HepG2 (cell line): ENCODE measurements around the gene FAM118B. TPM values are rescaled to one million over a fixed set of nuclear protein-coding genes. Genes with fewer than 3 reads are reported as not detected.
A peak's percentile ranks its signal among the peaks of the same experiment; 100 is the strongest.

Experiments
- ARID3A ChIP-seq: IDR thresholded peaks from 2 replicates; pipeline ENCODE4 v1.6.1; 2012; ENCODE audit warnings: low read depth, low read length, improper control_type of control experiment
- CCDC6 ChIP-seq: sonication (generic); formaldehyde crosslinking; IDR thresholded peaks from 2 replicates; pipeline ENCODE4 v1.8.1; 2022; ENCODE audit warnings: mild to moderate bottlenecking, missing genetic modification reagents, moderate library complexity
- DNMT1 ChIP-seq: sonication (generic); formaldehyde crosslinking; IDR thresholded peaks from 2 replicates; pipeline ENCODE4 v1.5.1; 2020; ENCODE audit warnings: mild to moderate bottlenecking, missing genetic modification reagents
- FOXA1 ChIP-seq, 2 experiments: fragments of 450-650 bp in 1 of 2; sonication (generic) in 1 of 2; formaldehyde crosslinking in 1 of 2; IDR thresholded peaks; 2 replicates each; pipeline versions ENCODE4 v1.4.0 to v1.6.1; 2016 to 2020; ENCODE audit warnings: missing genetic modification reagents in 1 of 2
- HDAC2 ChIP-seq: sonication (generic); formaldehyde crosslinking; IDR thresholded peaks from 2 replicates; pipeline ENCODE4 v1.4.0; 2020; ENCODE audit warnings: missing genetic modification reagents
- HIC2 ChIP-seq: sonication (generic); formaldehyde crosslinking; IDR thresholded peaks from 2 replicates; pipeline ENCODE4 v1.9.0; 2022; ENCODE audit warnings: low read depth, missing genetic modification reagents
- KDM5A ChIP-seq: fragments of 200-600 bp; sonication (generic); IDR thresholded peaks from 2 replicates; pipeline ENCODE4 v1.7.0; 2018; ENCODE audit warnings: antibody characterized with exemption, mild to moderate bottlenecking, low read length, borderline replicate concordance
- KLF11 ChIP-seq: IDR thresholded peaks from 2 replicates; pipeline ENCODE4 v1.6.1; 2016; ENCODE audit warnings: missing compliant biosample characterization
- NR2C2 ChIP-seq: sonication (generic); formaldehyde crosslinking; IDR thresholded peaks from 2 replicates; pipeline ENCODE4 v1.4.0; 2020; ENCODE audit warnings: missing genetic modification reagents, mild to moderate bottlenecking, moderate library complexity, borderline replicate concordance
- PHB2 ChIP-seq: fragments of 450-650 bp; IDR thresholded peaks from 2 replicates; pipeline ENCODE4 v1.6.1; 2018; ENCODE audit not compliant: partially characterized antibody
- RBM39 ChIP-seq: fragments of 200-400 bp; formaldehyde crosslinking; IDR thresholded peaks from one replicate; pipeline ENCODE4 v1.6.1; 2018; ENCODE audit warnings: antibody characterized with exemption, mild to moderate bottlenecking, low read depth, low read length; ENCODE audit not compliant: poor library complexity, severe bottlenecking
- SALL1 ChIP-seq: sonication (generic); formaldehyde crosslinking; IDR thresholded peaks from 2 replicates; pipeline ENCODE4 v1.8.0; 2022; ENCODE audit warnings: mild to moderate bottlenecking, missing genetic modification reagents
- SIN3A ChIP-seq: IDR thresholded peaks from 2 replicates; pipeline ENCODE4 v1.6.1; 2011; ENCODE audit warnings: low read depth, mild to moderate bottlenecking, control low read depth, low read length, borderline replicate concordance
- SMYD3 ChIP-seq: sonication (generic); formaldehyde crosslinking; IDR thresholded peaks from 2 replicates; pipeline ENCODE4 v1.8.1; 2023; ENCODE audit warnings: mild to moderate bottlenecking, missing genetic modification reagents
- TBX2 ChIP-seq: sonication (generic); formaldehyde crosslinking; IDR thresholded peaks from 2 replicates; pipeline ENCODE4 v1.5.0; 2020; ENCODE audit warnings: missing genetic modification reagents, mild to moderate bottlenecking, borderline replicate concordance
- ZNF337 ChIP-seq: sonication (generic); formaldehyde crosslinking; IDR thresholded peaks from 2 replicates; pipeline ENCODE4 v1.5.1; 2020; ENCODE audit warnings: missing genetic modification reagents, low read depth, mild to moderate bottlenecking, borderline replicate concordance
- ZNF503 ChIP-seq: sonication (generic); formaldehyde crosslinking; IDR thresholded peaks from 2 replicates; pipeline ENCODE4 v1.4.0; 2020; ENCODE audit warnings: missing genetic modification reagents
- ZNF567 ChIP-seq: sonication (generic); formaldehyde crosslinking; IDR thresholded peaks from 2 replicates; pipeline ENCODE4 v1.8.1; 2023; ENCODE audit warnings: mild to moderate bottlenecking, missing genetic modification reagents, borderline replicate concordance
- ZNF580 ChIP-seq: IDR thresholded peaks from 2 replicates; pipeline ENCODE4 v1.6.1; 2016; ENCODE audit warnings: low read depth, borderline replicate concordance
- ZNF713 ChIP-seq: sonication (generic); formaldehyde crosslinking; IDR thresholded peaks from 2 replicates; pipeline ENCODE4 v1.4.0; 2020; ENCODE audit warnings: mild to moderate bottlenecking, missing genetic modification reagents
- ZNF749 ChIP-seq: sonication (generic); formaldehyde crosslinking; IDR thresholded peaks from 2 replicates; pipeline ENCODE4 v1.8.0; 2022; ENCODE audit warnings: mild to moderate bottlenecking, missing genetic modification reagents, moderate library complexity, borderline replicate concordance
- ZNF792 ChIP-seq: IDR thresholded peaks from 2 replicates; pipeline ENCODE4 v1.6.1; 2016
- ZSCAN22 ChIP-seq: sonication (generic); formaldehyde crosslinking; IDR thresholded peaks from 2 replicates; pipeline ENCODE4 v1.4.0; 2020; ENCODE audit warnings: mild to moderate bottlenecking, missing genetic modification reagents
- polyA plus RNA-seq, 8 experiments: library from polyadenylated mRNA; depleted of rRNA in 3 of 8; stranded (reverse) in 7 of 8; unstranded in 1 of 8; fragments of >200 nt; fragmentation: Illumina TruSeq in 4 of 8; extraction: Trizol in 4 of 8; gene quantifications; 2 replicates each; pipeline versions ENCODE4 v1.2.1 to v1.2.3, GENCODE V29; 2011 to 2016; ENCODE audit warnings: low read depth in 4 of 8, missing spikeins in 1 of 8, mixed read lengths in 1 of 8; ENCODE audit not compliant: insufficient read depth in 1 of 8
- total RNA-seq, 5 experiments: library from RNA; depleted of rRNA; stranded (reverse); fragments of >200 nt; fragmentation: Illumina TruSeq; extraction: Trizol; gene quantifications; 2 replicates each; pipeline ENCODE4 v1.2.3, GENCODE V29; 2016; ENCODE audit warnings: low read depth in 1 of 5

The FAM118B gene
- total and polyA plus RNA-seq, 2 of the 13 experiments (the other 11 are each of a cell fraction or from before 2014, with no cell fraction given) = 10.2 to 25.7 TPM

- TF ChIP-seq HIC2 (peak; percentile 47; the same call in 1 of the 2 replicates), ZNF567 (CRISPR knock-in tag) (no peak), DNMT1 (CRISPR knock-in tag) (peak; percentile 96), CCDC6 (CRISPR knock-in tag) (peak; percentile 94), ZNF749 (CRISPR knock-in tag) (peak; percentile 90), SALL1 (peak; percentile 93), ZNF580 (peak; percentile 73), ZNF503 (no peak), NR2C2 (CRISPR knock-in tag) (peak; percentile 69), KLF11 (CRISPR knock-in tag) (peak; percentile 68; the same call in 1 of the 2 replicates), ARID3A (no peak), HDAC2 (CRISPR knock-in tag) (peak; percentile 70), ZSCAN22 (CRISPR knock-in tag) (no peak), FOXA1 (IDR thresholded peaks at IDR 0.05) (no peak), FOXA1 (CRISPR knock-in tag; IDR thresholded peaks at IDR 0.05) (0 out of 2 replicates have a peak, but pooled peaks have one; percentile 33), PHB2 (no peak), KDM5A (peak; percentile 76), SMYD3 (CRISPR knock-in tag) (no peak), RBM39 (peak; percentile 94), TBX2 (CRISPR knock-in tag) (peak; percentile 79; the same call in 1 of the 2 replicates), ZNF792 (0 out of 2 replicates have a peak, but pooled peaks have one; percentile 76), ZNF713 (no peak), ZNF337 (CRISPR knock-in tag) (peak; percentile 85; the same call in 1 of the 2 replicates), SIN3A (peak; percentile 80; the same call in 1 of the 2 replicates)
These were observed 92.3 kb downstream of the FAM118B start, which contains the start of gene DCPS (continued) for GRCh38 chr11:126303623-126304456.
